DMS79 (cell line): Measurements from ENCODE around the gene DOCK10.

Experiments
- DNase-seq: peaks from one replicate; lab custom pipeline; 2025; lab: John Stamatoyannopoulos, UW

The DOCK10 gene

GRCh38 chr2:225041207-225041850, 939 bp downstream of the DOCK10 start:
- no peak for DNase-seq

GRCh38 chr2:225040856-225041206, 1.4 kb downstream of the DOCK10 start:
- DNase-seq = no peak

- DNase-seq = no peak
Measured at GRCh38 chr2:225040142-225040541, 2.1 kb downstream of the DOCK10 start.

GRCh38 chr2:225038231-225038523, 4.1 kb downstream of the DOCK10 start:
- DNase-seq = no peak

GRCh38 chr2:225037415-225038230, 4.6 kb downstream of the DOCK10 start:
- DNase-seq = no peak

GRCh38 chr2:225036431-225036830, 5.8 kb downstream of the DOCK10 start:
- no peak for DNase-seq

- DNase-seq = no peak
Measured at GRCh38 chr2:225033440-225034318, 8.6 kb downstream of the DOCK10 start.

GRCh38 chr2:225032246-225032645, 10.0 kb downstream of the DOCK10 start:
- DNase-seq = no peak

GRCh38 chr2:225031599-225031998, 10.7 kb downstream of the DOCK10 start:
- DNase-seq = no peak

- no peak for DNase-seq
Measured at GRCh38 chr2:225030893-225031292, 11.4 kb downstream of the DOCK10 start.

GRCh38 chr2:225030203-225030602, 12.1 kb downstream of the DOCK10 start:
- DNase-seq = no peak

GRCh38 chr2:225028572-225028971, 13.7 kb downstream of the DOCK10 start:
- no peak for DNase-seq

- no peak for DNase-seq
Measured at GRCh38 chr2:225027061-225027762, 15.1 kb downstream of the DOCK10 start.

- DNase-seq = no peak
Measured at GRCh38 chr2:225025917-225026571, 16.2 kb downstream of the DOCK10 start.

GRCh38 chr2:225022188-225022587, 20.1 kb downstream of the DOCK10 start:
- no peak for DNase-seq

- DNase-seq = no peak
Measured at GRCh38 chr2:225020168-225020849, 22.0 kb downstream of the DOCK10 start.

- DNase-seq = no peak
Measured at GRCh38 chr2:225019105-225019504, 23.2 kb downstream of the DOCK10 start.

- DNase-seq = no peak
Measured at GRCh38 chr2:225017713-225018112, 24.6 kb downstream of the DOCK10 start.

- DNase-seq = no peak
Measured at GRCh38 chr2:225017098-225017685, 25.1 kb downstream of the DOCK10 start.

- DNase-seq = no peak
Measured at GRCh38 chr2:225013425-225014365, 28.6 kb downstream of the DOCK10 start.
